ENCODE data around the gene FLYWCH2. TPM values are rescaled to one million over a fixed set of nuclear protein-coding genes. Genes with fewer than 3 reads are reported as not detected.
A peak's percentile ranks its signal among the peaks of the same experiment; 100 is the strongest.

FLYWCH2 gene
- total RNA-seq, 1 donor from 2014 or later: 63.7 TPM

GRCh38 chr16:2865651-2866050 is 17.4 kb upstream of the FLYWCH2 start:
- DNase-seq (ENCODE audit: low read depth): no peak
- no peak for FAIRE-seq
- TF ChIP-seq CTCF (IDR thresholded peaks at IDR 0.05; ENCODE audit: insufficient read depth, low read length, severe bottlenecking): no peak
- H3K27me3 ChIP-seq (ENCODE audit: control insufficient read depth, insufficient read depth, low read length): no peaks in the 10 kb centered on the region
- H3K4me3 ChIP-seq (ENCODE audit: low read depth, low read length): no peak overlapping the region
- no peaks in the 10 kb centered on the region for H3K36me3 ChIP-seq (ENCODE audit: control insufficient read depth, insufficient read depth, low read length)

- Histone ChIP-seq H3K36me3 (ENCODE audit: control insufficient read depth, insufficient read depth, low read length) (no peaks in the 10 kb centered on the region), H3K4me3 (ENCODE audit: low read depth, low read length) (no peak overlapping the region), H3K27me3 (ENCODE audit: control insufficient read depth, insufficient read depth, low read length) (no peaks in the 10 kb centered on the region)
- FAIRE-seq (no peak), DNase-seq (ENCODE audit: low read depth) (no peak)
- no peak for TF ChIP-seq CTCF (IDR thresholded peaks at IDR 0.05; ENCODE audit: insufficient read depth, low read length, severe bottlenecking)
Measured at GRCh38 chr16:2866431-2866830, 16.6 kb upstream of the FLYWCH2 start.

GRCh38 chr16:2867661-2867986 is 15.4 kb upstream of the FLYWCH2 start:
- Histone ChIP-seq H3K4me3 (ENCODE audit: low read depth, low read length) (peak overlapping the region; percentile 44), H3K36me3 (ENCODE audit: control insufficient read depth, insufficient read depth, low read length) (no peaks in the 10 kb centered on the region), H3K27me3 (ENCODE audit: control insufficient read depth, insufficient read depth, low read length) (no peaks in the 10 kb centered on the region)
- FAIRE-seq (no peak), DNase-seq (ENCODE audit: low read depth) (no peak)
- no peak for TF ChIP-seq CTCF (IDR thresholded peaks at IDR 0.05; ENCODE audit: insufficient read depth, low read length, severe bottlenecking)

- peak overlapping the region; percentile 44 for H3K4me3 ChIP-seq (ENCODE audit: low read depth, low read length)
- no peaks in the 10 kb centered on the region for H3K36me3 ChIP-seq (ENCODE audit: control insufficient read depth, insufficient read depth, low read length)
- no peaks in the 10 kb centered on the region for H3K27me3 ChIP-seq (ENCODE audit: control insufficient read depth, insufficient read depth, low read length)
- FAIRE-seq: no peak
- DNase-seq (ENCODE audit: low read depth): peak; percentile 70
- peak; percentile 98 for TF ChIP-seq CTCF (IDR thresholded peaks at IDR 0.05; ENCODE audit: insufficient read depth, low read length, severe bottlenecking)
Measured at GRCh38 chr16:2867987-2868789, 14.8 kb upstream of the FLYWCH2 start.

GRCh38 chr16:2871926-2872325 is 11.1 kb upstream of the FLYWCH2 start:
- H3K4me3 ChIP-seq (ENCODE audit: low read depth, low read length): no peak overlapping the region
- H3K36me3 ChIP-seq (ENCODE audit: control insufficient read depth, insufficient read depth, low read length): no peaks in the 10 kb centered on the region
- no peaks in the 10 kb centered on the region for H3K27me3 ChIP-seq (ENCODE audit: control insufficient read depth, insufficient read depth, low read length)
- TF ChIP-seq CTCF (IDR thresholded peaks at IDR 0.05; ENCODE audit: insufficient read depth, low read length, severe bottlenecking): no peak
- FAIRE-seq (no peak), DNase-seq (ENCODE audit: low read depth) (no peak)

Measured in bronchial epithelial cell (primary cell).